HG03432 (cell line): ENCODE measurements around the gene NUDT9.
"Not testable (repeated sequence)": the region's sequence is repeated elsewhere in the genome, so short reads cannot be mapped to it uniquely, and the experiment has no call there.

Experiments
- ATAC-seq: cut with Tn5 transposase; IDR thresholded peaks from one replicate; pipeline ENCODE4 v1.9.1; 2021; ENCODE audit warnings: mild to moderate bottlenecking, moderate library complexity; ENCODE audit not compliant: unreplicated experiment

Gene NUDT9

DNA sequence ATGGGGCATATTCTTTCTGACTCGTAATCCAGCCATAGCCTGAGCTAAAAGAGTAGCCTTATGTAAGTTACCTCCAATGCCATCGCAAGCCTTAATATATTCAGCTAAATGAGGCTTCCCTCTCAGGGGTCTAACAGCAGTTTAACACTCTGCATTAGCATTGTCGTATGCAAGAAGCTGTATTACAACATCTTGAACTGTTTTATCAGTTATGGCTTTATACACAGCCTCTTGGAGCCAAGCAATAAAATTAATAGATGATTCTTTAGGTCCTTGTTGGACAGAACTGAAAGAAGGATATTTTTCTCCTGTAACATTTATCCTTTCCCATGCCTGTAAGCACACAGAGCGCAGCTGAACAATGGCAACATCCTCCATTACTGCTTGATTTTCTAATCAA is 15.5 kb upstream of the NUDT9 start:
- ATAC-seq: not testable (repeated sequence)

DNA sequence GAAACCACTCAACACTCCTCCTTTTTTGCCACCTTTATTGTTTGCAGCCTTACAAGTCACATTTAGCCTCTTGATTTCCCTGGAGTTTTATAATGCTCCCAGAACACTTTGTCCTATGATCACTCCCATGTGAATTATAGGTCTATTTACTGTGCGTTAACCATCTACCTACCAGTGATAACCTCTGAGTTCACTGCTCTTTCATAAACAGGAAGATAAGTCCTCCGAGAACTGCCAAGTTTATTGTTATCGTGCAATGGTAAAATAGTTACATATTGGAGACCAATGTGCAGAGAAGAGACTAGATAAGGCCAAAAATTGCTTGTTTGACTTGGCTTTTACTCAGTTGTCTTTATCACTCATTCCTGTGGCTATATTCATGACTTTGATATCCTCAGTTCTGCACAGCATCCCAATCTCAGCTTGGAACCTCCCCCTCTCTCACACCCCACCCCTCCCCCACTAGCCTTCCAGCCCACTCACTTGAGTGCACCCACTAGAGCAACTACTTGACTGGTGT is 12.9 kb upstream of the NUDT9 start:
- ATAC-seq: no peak

DNA sequence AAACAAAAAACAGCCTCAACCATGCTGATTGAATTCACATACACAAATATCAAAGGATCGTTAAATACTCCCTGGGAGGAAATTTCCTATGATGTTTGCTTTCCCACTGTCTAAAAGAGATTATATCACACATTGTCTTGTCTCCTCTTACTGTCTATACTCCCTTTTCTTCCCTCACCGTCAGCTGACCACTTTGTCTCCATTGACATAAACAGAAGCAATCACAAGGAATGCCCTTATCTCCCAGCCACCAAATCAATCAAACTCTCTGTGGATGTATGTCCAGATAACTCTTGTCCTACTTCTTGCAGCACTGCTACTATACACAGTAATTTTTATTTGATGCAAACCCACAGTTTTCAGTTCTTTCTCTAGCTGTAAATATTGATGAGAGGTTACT is 12.2 kb upstream of the NUDT9 start:
- no peak for ATAC-seq

DNA sequence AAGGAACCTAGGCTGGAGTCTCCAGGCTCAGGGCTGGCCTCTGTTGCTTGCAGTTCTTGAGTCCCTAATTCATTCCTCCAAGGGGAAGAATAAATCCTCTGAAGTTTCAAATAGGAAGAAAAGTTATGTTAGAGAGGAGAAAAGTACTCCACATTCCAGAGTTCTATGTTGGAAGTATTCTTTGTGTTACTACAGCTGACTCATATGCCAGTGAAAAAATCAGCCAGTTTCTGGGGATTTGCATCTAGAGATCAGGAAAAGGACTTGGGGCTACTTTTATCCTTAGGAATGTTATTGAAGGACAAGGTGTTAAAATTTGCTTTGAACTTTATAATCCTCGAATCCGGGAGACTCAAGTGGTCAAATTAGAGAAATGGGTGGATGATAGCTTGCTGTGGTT is 11.7 kb upstream of the NUDT9 start:
- no peak for ATAC-seq

DNA sequence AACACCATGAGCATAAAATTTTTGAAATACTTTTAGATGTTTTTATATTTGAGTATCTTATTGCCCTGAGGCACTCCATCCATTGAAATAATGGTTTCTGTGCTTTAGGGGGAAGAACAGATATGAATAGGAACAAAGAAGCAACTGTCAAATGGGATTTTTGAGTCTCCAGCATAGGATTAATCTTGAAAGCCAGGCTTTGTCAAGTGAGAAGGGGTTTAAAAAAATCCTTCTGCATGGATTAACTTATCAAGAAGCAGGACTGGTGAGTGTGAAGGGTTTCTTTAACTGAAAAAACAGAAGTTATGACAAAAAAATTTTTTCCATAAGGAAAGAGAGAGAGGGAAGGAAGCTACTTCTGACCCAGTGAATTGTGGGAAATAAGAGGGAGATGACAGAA is 7.6 kb upstream of the NUDT9 start:
- ATAC-seq: no peak

DNA sequence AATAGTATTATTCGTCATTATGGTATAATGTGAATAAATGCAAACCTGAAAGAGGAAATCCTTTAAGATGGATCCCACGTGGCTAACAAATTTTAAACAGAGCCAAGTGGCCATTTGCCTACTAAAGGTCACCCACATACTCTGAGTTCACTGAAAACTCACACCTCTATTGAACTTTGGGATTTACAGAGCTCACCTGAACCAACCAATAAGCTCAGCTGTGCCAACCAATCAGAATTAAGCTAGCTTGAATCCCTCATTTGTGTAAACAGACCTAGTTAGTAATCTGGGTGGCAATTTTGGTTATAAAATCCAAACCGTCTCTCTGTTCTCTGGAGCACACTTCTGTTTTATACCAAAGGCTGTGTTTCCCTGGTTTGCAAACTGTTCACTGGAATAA is 5.4 kb upstream of the NUDT9 start:
- no peak for ATAC-seq

DNA sequence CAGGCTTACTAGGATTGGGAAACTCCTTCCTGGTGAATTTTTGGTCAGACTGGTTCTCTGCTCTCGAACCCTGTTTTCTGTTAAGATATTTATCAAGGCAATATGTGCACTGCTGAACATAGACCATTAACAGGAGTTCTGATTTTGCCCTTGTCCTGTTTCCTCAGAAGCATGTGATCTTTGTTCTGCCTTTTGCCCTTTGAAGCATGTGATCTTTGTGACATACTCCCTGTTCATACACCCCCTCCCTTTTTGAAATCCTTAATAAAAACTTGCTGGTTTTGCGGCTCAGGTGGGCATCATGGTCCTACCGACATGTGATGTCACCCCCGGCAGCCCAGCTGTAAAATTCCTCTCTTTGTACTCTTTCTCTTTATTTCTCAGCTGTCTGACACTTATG is 4.0 kb upstream of the NUDT9 start:
- ATAC-seq: not testable (repeated sequence)

DNA sequence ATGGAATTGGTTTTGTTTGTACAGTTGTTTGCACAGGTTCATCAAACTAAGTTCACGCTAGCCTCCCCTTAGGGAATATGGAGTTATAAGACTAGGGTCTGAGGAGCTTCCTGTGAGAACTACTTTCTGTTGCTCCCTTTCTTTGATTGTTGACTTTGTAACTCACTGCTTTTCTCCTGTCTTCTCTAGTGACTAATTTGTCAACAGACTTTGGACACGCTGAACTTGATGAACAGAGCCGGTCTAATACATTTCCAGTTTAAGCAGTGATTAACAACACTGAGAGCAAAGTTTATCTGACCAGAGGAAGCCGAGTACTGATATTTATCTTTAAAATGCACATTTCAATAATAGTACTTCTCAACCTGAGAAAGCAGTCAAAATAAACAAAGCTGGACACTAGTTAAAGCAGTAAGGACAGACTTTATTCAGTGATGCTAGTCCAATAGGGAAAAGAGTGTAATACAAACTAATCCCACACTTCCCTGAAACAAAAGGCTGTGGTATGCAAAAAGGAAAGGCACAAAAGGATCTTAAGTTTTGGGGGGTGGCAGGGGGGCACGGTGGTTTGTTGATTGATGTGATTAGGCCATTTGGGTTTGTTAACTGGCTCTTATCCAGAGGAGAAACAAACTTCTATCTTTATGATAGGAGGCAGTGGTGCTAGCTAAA is 2.7 kb upstream of the NUDT9 start:
- no peak for ATAC-seq

DNA sequence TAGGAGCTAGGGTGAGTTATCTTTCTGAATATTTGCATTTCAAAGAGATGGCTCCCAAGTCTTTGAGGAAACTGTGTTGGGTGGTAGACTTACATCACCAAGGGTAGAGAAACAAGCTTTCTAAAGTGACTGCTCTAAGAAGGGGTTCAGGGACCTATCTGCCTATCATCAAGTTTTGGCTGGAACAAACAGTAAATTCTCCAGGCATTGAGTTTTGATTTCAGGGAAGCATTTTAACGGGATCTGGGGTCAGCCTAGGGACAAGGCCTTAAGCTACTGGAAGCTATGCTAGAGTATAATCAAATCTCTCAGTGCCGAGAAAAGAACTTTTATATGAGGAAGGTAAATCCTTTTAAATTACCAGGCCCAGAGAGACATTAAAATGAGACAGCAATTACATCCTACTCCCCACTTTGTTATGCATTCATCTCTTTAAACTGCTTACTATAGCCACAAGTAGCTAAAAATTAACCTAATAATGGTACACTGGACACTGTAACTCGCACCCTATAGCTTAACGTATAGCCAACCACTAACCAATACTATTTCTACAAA is 2.0 kb upstream of the NUDT9 start:
- ATAC-seq: no peak

DNA sequence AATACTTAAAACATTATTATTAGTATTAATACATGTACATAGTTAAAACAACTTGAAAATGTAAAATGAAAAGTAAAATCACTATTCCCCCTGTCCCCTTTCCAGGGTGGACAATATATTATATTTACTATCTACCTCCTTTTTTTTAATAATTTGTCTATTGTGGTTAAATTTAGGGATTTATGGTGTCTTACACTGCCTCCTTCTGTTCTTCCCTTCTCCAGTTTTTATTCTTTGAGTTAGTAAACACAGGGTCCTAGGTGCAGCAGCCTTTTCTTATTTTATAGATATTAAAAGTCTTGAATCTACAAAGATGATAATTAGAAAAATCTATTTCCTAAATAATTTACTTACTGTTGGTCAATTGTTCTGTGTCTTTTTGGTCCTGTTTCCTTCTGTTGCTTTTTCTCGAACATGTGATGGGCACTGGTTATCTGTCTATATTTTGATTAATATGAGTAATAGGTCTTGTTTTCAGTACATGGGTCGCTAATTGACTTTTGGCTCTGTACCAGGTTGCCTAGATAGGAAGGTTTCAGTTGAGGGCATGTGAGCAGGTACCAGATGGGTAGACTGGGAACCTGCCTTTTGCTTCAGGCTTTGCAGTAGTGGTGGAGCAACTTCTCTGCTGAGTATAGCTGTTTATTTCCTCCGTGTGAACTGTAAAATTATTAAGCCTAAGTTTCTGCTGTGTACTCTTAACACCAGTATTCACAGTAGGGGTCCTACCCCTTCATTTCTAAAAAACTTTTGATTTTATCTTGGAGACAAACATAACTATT is 1.1 kb downstream of the NUDT9 start:
- ATAC-seq: no peak

DNA sequence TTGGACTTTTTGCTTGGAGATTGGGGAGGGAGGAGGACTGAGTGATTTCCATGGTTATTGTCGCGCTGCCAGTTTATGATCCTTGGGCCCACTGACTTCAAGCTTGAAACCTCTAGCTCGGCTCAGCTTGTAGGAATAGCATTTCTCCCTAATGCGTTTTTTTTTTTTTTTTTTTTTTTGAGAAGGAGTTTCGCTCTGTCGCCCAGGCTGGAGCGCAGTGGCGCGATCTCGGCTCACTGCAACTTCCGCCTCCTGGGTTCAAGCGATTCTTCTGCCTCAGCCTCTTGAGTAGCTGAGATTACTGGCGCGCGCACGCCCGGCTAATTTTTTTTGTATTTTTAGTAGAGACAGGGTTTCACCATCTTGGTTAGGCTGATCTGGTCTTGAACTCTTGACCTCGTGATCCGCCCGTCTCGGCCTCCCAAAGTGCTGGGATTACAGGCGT is 1.7 kb downstream of the NUDT9 start:
- ATAC-seq: not testable (repeated sequence)

DNA sequence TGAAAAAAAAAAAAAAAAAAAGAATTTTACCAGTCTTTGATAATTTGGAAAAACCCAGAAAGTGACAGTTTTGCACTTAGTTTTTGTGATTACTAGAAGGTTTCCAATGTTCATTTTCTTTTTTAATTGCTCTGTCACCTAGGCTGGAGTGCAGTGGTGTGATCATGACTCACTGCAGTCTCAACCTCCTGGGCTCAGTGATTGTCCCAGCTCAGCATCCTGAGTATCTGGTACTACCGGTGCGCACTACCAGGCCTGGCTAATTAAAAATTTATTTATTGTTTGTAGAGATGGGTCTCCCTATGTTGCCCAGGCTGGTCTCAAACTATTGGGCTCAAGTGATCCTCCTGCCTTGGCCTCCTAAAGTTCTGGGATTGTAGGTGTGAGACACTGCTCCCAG is 3.3 kb downstream of the NUDT9 start:
- ATAC-seq: no peak

DNA sequence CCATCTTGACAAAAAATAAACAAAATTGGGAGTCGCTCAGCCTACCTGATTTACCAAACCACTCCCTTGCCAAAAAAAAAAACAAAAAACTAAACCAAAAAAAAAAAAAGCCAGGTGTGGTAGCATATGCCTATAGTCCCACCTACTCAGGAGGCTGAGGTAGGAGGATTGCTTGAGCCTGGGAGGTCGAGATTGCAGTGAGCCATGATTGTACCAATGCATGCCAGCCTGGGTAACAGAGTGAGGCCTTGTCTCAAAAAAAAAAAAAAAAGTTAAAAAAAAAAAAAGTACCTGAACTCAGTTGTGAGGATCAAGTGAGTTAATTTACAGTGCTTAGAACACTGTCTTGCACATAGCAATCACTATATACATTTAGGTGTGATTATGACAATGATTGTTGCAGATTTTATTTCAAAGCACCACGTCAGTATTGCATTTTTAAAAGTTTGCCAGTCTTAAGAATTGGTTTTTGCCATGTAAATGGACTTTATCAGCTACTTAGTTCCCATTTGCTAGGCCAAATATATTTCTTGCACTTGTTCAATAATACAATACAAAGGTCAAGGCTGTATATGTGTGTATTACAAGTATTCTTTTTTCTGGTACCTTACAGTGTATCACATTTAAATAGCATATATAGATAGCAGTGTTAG is 4.6 kb downstream of the NUDT9 start:
- ATAC-seq: no peak

DNA sequence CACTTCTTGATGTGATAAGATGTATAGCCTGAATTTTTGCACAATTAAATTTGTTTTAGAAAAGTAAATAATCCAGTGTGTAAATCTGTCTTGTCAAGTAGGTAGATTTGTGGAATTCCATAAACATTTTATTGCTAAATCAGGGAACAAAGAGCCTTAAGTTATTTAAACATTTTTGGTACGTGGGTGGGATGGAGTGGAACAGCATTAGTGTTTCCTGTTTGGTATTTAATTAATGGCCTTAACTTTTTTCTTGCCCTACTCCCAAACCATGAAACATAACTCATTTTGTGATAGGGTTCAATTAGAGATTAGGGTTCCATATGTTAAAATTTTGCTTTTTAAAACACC is 5.1 kb downstream of the NUDT9 start:
- ATAC-seq: no peak

DNA sequence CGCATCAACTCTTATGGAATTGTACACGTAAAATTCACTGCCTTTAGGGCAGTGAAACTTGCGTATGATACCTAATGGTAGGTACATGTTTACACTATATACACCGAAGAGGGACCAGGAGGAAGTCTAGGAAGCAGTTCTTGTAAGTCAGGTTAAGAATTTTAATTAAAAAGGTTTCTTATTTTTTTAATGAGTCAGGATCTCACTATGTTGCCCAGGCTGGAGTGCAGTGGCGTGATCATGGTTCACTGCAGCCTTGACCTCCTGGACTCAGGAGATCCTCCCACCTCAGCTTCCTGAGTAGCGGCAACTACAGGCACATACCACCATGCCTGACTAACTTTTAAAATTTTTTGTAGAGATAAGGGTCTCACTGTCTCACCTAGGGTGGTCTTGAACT is 6.6 kb downstream of the NUDT9 start:
- ATAC-seq: no peak

DNA sequence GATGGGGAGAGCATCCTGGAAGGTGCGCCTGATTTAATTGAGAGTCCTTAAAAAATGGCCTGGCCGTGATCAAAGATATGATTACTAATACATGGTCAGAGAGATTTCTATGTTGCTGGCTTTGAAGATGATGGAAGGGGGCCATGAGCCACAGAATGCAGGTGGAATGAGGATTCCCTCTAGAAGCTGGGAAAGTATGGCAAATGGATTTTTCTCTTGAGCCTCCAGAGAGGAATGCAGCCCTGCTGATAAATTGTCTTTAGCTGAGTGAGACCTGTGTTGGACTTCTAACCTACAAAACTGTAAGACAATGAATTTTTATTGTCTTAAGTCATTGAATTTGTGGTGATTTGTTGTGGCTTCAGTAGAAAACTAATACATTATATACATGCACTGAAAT is 7.7 kb downstream of the NUDT9 start:
- ATAC-seq: no peak

DNA sequence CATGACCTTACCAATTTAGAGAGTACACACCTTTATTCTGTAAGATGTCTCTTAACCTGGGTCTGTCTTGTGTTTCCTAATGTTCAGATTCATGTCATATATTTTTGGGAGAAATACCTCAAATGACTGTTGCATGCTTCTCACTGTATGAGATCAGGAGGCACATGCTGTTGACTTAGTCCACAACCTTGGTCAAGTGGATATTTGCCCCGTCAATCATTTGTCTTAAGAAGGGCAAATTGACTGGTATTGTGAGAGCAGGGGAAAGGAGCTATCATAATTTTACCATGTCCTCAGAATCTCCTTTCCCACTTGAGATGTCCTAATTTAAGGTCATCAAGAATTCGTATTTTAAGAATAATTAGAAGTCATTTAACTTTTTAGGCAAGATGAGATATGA is 11.0 kb downstream of the NUDT9 start:
- ATAC-seq: no peak

DNA sequence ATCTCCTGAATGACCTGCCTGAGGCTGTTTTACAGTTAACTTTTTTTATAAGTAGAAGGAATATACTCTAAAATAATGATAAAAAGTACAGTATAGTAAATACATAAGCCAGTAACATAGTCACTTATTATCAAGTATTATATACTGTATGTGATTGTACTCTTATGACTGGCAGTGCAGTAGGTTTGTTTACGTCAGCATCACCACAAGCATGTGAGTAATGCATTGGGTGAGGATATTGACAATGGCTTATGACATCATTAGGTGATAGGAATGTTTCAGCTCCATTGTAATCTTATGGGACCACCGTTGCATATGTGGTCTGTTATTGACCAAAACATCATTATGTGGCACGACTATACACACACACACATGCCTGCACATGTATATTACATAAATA is 20.5 kb downstream of the NUDT9 start:
- ATAC-seq: no peak

DNA sequence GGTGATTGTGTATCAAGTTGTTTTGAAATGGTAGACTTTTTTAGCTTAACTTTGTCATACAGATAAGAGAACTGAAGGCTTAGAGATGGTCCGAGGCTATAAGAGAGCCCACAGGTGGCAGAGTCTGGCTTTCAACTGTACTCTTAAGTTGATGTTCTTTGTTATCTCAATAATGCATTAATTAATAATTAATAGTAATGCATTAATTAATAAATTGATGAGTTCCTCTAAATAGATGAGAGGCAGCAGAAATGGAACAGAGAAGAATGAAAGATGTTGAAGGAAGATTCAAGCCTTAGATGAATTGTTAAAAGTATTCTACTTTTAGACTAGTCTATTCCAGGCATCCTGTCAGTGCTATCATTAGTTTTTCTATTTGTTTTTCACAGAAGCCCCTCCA is 22.4 kb downstream of the NUDT9 start:
- no peak for ATAC-seq

DNA sequence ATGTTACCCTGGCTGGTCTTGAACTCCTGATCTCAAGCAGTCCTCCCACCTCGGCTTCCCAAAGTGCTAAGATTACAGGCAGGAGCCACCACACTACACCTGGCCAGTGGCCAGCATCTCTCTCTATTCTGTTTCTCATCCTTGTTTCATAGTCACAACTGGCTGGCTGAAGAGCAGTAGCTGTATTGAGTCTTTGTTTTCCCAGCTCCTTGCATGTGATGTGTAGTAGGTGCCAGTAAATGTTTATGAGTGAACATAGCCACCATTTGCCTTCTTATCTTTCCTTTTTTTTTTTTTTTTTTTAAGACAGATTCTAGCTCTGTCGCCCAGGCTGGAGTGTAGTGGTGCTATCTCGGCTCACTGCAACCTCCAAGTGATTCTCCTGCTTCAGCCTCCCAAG is 23.6 kb downstream of the NUDT9 start:
- ATAC-seq: no peak

DNA sequence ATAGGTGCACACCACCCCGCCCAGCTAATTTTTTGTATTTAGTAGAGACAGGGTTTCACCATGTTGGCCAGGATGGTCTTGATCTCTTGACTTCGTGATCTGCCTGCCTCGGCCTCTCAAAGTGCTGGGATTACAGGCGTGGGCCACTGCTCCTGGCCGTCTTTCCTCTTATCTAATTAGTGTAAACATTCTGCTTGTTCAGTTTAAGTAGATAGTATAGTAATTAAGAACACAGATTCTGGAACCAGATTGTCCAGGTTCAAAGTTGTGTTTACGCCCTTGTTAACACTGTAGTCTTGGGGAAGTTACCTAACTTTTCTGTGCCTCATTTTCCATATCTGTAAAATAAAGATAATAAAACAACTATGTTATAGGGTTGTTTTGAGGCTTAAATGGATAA is 24.0 kb downstream of the NUDT9 start:
- not testable (repeated sequence) for ATAC-seq

DNA sequence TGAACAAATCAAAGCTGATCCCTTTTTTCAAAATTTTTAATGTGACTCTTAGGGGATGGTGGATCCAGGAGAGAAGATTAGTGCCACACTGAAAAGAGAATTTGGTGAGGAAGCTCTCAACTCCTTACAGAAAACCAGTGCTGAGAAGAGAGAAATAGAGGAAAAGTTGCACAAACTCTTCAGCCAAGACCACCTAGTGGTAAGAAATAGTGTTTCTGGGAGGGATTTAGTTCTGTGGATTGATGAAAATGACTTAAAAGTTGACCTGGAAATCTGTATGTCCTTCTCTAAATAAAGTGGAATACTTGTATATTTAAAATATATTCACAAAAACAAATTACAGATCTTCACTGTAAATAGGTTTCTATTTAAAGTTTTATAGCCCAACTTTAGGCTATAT is 29.2 kb downstream of the NUDT9 start:
- ATAC-seq: no peak
